Prostate gland (tissue), 1 donor: ENCODE measurements around the gene MRPL54.

Source experiments
- POLR2A ChIP-seq: fragments of 450-650 bp; IDR thresholded peaks from one replicate; pipeline ENCODE4 v1.6.1; 2016; ENCODE audit warnings: antibody characterized with exemption, mild to moderate bottlenecking
- POLR2AphosphoS5 ChIP-seq: sonication (generic); formaldehyde crosslinking; IDR thresholded peaks from one replicate; pipeline ENCODE4 v1.6.1; 2017; ENCODE audit warnings: antibody characterized with exemption

- TF ChIP-seq POLR2A (no peak), POLR2AphosphoS5 (no peak)
These were observed 14.1 kb downstream of the MRPL54 start for GRCh38 chr19:3776479-3777040.
